Stimulated activated CD4-positive, alpha-beta T cell treated with anti-CD3 and anti-CD28 coated beads, Interleukin-12 subunit alpha, Interleukin-12 subunit beta, amount 100 ng/mL, for 24 hours (primary cell): ENCODE results near the gene HYLS1.

Experiments used
- DNase-seq, 2 experiments: peaks; one replicate each; pipeline ENCODE4 v3.0.0-alpha.2; 2020; ENCODE audit warnings: low read depth in 2 of 2

The HYLS1 gene

DNA sequence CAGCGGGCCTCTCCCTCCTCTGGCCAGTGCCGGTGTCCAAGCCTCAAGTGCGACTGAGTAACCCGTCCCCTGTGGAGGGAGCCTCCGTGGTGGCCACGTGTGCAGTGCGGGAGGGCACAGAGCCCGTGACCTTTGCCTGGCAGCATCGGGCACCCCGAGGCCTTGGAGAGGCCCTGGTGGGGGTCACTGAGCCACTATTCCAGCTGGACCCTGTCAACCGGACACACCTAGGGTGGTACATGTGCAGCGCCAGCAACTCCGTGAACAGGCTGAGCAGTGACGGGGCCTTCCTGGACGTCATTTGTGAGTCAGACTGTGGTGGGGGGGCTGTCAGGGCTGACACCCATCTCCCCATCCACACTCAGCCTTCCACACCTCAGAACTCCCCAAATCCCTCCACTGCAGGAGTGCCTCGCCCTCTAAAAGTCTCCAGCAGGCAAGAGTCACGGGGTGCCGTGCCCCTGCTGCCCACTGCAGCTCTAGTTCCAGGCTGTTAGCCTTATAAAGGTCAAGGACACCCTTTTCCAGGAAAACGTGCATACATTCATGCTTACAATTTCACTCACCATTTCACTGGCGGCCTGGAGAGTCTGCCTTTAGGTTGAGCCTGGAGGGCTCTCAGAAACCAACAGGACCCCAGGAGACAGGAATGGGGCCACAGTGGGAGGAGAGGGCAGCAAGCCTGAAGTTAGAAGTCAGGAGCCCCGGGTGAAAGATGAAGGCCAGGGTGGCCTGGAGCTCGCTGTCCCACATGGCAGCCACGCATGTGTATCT is 61.0 kb downstream of the HYLS1 start:
- no peak for DNase-seq

DNA sequence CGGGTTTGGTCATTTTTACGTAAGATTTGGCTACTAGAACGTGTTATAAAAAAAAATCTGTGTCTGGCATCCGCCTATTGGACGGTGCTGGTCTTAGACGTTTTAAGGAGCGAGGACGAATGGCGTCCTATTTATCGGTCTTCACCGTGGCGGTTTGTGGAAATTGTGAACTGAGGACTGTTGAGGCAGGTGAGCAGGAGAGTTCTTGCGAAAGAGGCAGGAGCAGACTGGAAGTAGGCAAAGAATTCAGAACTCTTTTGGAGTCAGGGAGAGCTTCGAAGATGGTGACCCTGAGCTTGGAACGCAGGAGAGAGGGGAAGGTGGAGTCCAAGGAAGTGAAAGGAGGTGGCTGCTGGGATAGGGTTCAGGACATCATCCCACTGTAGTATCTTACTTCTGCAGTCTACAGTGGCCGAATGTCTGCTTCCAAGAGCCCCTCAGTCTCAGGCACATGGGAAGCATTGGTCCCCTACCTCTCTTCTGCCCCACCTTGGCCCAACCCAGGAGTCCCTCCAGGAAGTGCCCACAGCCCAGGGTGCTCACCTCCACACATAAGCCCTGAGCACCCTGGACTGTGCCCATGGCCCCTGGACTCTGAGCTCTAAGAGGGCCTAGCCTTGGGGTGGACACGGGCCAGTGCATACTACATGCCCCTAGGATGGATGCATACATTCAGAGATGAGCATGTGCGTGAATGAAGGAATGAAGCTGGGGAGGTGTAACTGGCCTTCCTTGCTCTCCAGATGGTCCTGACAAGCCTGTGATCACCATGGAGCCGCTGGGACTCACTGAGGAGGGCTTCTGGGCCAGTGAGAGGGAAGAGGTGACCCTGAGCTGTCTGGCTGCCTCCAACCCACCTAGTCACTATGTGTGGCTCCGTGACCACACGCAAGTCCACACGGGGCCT is 62.1 kb downstream of the HYLS1 start:
- no peak for DNase-seq

DNA sequence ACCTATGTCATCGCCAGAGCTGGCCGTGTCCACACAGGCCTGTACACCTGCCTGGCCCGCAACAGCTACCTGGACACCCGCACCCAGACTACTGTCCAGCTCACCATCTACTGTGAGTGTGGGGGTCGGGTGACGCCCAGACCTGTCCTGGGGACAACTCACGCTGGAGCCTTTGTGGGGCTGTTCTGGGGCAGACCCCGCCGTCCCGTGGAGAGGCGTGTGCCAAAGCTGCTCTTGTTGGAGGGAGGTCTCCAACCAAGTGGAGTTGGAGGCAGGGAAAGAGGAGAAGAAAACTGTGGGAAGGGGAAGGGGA is 62.7 kb downstream of the HYLS1 start:
- no peak for DNase-seq
